ENCODE results near the gene C1QBP. TPM values are rescaled to one million over a fixed set of nuclear protein-coding genes. Genes with fewer than 3 reads are reported as not detected.

Gene C1QBP
- 148 and 187 TPM in 2 replicates for total RNA-seq

GRCh38 chr17:5438716-5439445 lies at the start of gene C1QBP:
TSS of gene C1QBP (minus strand) at chr17:5439155. CDS start at chr17:5439073, 82 bp downstream.

DNA sequence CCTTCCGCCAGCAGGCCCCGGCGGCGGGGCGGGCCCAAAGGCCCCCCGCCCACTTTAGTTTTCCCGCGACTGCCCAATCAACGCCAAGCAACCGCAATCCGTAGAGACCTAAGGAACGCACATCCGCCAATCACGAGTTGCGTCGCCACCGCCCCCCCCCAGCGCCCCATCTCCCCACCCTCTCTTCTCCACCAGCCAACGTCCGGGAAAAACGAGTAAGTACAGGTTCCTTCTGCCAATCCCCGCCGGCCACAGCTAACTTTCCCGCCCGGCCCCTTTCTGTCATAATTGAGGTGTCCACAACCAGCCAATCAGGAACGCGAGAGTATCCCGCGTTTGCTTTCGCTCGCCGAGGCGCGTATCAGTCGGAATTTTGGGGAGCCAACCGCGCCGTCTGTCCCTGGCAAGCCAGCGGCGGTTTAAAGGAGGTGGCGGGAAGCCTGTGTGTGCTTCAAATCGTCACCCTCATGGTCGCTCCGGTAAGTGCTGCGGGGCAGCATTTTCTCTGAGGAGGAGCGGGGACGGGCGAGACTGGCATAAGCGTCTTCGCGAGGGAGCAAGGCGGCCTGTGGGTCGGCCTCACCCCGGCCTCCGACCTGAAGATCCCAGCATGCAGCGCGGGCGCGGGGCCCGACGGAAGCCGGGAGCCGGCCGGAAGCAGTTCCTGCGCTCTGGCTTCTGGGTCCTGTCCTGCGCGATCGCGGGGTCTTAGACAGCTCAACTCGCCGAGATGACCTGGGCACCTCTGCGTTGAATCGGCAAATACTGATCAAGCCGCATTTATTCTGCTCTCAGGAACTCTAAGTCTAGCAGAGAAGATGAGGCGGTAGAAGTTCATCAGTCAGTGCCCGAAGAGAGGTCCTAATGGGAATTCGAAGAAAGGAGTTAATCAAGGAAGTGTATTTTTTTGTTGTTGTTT lies 47.5 kb upstream of the C1QBP start, which contains the start of gene MIS12:
Gene MIS12, plus strand, starts transcription at position 361 of the 919 bp plus-strand sequence. CDS start 2,297 bp downstream, outside the sequence.

GRCh38 chr17:5485270-5486205 lies 46.6 kb upstream of the C1QBP start, which contains the start of gene DERL2:
TSS of gene DERL2 (minus strand) at chr17:5486178. CDS start at chr17:5486161, 17 bp downstream.

GRCh38 chr17:5419959-5420653 lies 18.8 kb downstream of the C1QBP start, which contains the start of gene RPAIN:
TSS of gene RPAIN (plus strand) at chr17:5420182. CDS start at chr17:5420211, 29 bp downstream.

DNA sequence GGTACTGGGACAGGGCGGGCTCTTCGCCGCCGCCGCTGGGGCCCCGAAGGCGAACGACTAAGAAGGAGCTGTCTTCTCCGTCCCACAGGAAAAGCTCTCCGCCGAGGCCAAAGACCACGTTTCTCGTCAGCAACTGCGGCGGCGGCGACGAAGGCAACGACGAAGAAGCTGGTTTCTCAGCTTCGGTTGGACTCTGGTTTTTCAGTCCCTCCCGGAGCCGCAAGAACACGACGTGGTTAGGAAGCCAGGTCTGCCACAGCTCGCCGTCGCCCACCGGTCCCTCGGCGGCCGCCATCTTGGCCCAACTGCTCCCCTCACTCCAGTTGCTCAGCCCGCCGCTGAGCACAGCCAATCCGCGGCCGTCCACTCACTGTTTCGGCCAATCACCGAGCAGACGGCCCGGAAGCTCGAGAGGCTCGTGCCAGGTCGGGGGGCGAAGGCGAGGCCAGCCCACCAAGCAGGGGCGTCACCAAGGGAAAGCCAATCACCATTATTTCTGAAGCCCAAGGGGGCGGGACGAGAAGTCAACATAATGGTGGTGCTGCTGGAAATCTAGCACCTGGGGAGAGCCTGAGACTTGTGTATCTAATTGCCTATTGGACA lies 19.5 kb downstream of the C1QBP start, which contains the start of gene NUP88:
Gene NUP88, minus strand, starts transcription at position 307 of the 603 bp plus-strand sequence. Its CDS starts 12 bp downstream, at position 295.

Other genes with a start within 250 kb of the C1QBP start
- gene ZNF594, start 247.3 kb downstream of the C1QBP start, total RNA-seq = 3.5 and 3.9 TPM in 2 replicates
- gene SCIMP, start 204.3 kb downstream of the C1QBP start, total RNA-seq = not detected in 2 replicates
- 26.1 and 28.7 TPM in 2 replicates for gene RABEP1, start 156.9 kb downstream of the C1QBP start, total RNA-seq
- gene NUP88, start 19.5 kb downstream of the C1QBP start, total RNA-seq = 34.5 and 41.4 TPM in 2 replicates
- gene RPAIN, start 19.0 kb downstream of the C1QBP start, total RNA-seq = 13.4 and 32.7 TPM in 2 replicates
- gene DHX33, start 29.8 kb upstream of the C1QBP start, total RNA-seq = 4.2 and 6.8 TPM in 2 replicates
- 41.4 and 42.4 TPM in 2 replicates for gene DERL2, start 47.0 kb upstream of the C1QBP start, total RNA-seq
- 11.2 and 14.6 TPM in 2 replicates for gene MIS12, start 47.4 kb upstream of the C1QBP start, total RNA-seq
- gene NLRP1, start 145.4 kb upstream of the C1QBP start, total RNA-seq = 29.0 and 29.4 TPM in 2 replicates

All from pericardium fibroblast (primary cell).